Right lobe of liver (tissue), 6 donors: ENCODE measurements around the gene SLC25A14. TPM values are rescaled to one million over a fixed set of nuclear protein-coding genes. Genes with fewer than 3 reads are reported as not detected.
"Not testable (repeated sequence)": the region's sequence is repeated elsewhere in the genome, so short reads cannot be mapped to it uniquely, and the experiment has no call there.

ENCODE experiments used
- ATAC-seq, 4 donors: fragments of 200-7000 bp; cut with Tn5 transposase; one replicate each; pipeline ENCODE4 v1.9.1; 2020; ENCODE audit warnings: mild to moderate bottlenecking in 4 of 4, moderate library complexity in 4 of 4
- DNase-seq, 3 donors: peaks; one replicate each; pipeline ENCODE4 v3.0.0-alpha.2; 2020
- H3K27ac ChIP-seq, 3 donors: fragments of 200-600 bp; one replicate each; pipeline ENCODE4 v1.8.0; 2022
- H3K27me3 ChIP-seq, 2 donors: fragments of 200-600 bp; one replicate each; pipeline ENCODE4 v1.8.0; 2022
- H3K36me3 ChIP-seq, 4 donors: fragments of 200-600 bp; sonication (generic) in 1 of 4; one replicate each; pipeline versions ENCODE4 v1.5.1 to v1.8.0; 2017 to 2022; ENCODE audit warnings: control low read depth in 1 of 4
- H3K4me1 ChIP-seq, 4 donors: fragments of 200-600 bp; sonication (generic) in 1 of 4; one replicate each; pipeline versions ENCODE4 v1.5.1 to v1.8.0; 2017 to 2022; ENCODE audit warnings: control low read depth in 1 of 4
- H3K4me3 ChIP-seq, 3 donors: fragments of 200-600 bp; one replicate each; pipeline ENCODE4 v1.8.0; 2022
- H3K9me3 ChIP-seq, 4 donors: fragments of 200-600 bp; sonication (generic) in 1 of 4; one replicate each; pipeline versions ENCODE4 v1.5.1 to v1.8.0; 2017 to 2022; ENCODE audit warnings: control low read depth in 1 of 4
- CTCF ChIP-seq, 4 donors: fragments of 200-600 bp in 3 of 4; fragments of 450-650 bp in 1 of 4; IDR thresholded peaks; one replicate each; pipeline versions ENCODE4 v1.5.1 to v1.8.0; 2016 to 2022; ENCODE audit warnings: antibody characterized with exemption in 4 of 4, mild to moderate bottlenecking in 2 of 4
- POLR2A ChIP-seq: fragments of 450-650 bp; IDR thresholded peaks from one replicate; pipeline ENCODE4 v1.6.1; 2017; ENCODE audit warnings: antibody characterized with exemption, mild to moderate bottlenecking
- WGBS: methylation state at CpG from one replicate; pipeline ENCODE4 v1.1.6; 2018; ENCODE audit warnings: low coverage, low lambda C conversion rate; ENCODE audit not compliant: insufficient coverage; ENCODE audit errors: missing lambda C conversion rate; 5-methylcytosine and 5-hydroxymethylcytosine counted together
- intact Hi-C, 2 donors: fragments of 100-400 bp; cut with DNase I; formaldehyde crosslinking; loops; one replicate each; pipeline versions ENCODE4 v1.11.2 to v1.14.1; 2022
- total RNA-seq, 6 experiments: library from RNA; depleted of rRNA in 2 of 6; stranded (reverse); fragments of >200 nt in 2 of 6; fragmentation: NEBNext Ultra II Directional in 3 of 6; extraction: Animal tissue kit (Norgen Biotek cat#: 25700) in 3 of 6; gene quantifications; one replicate each; pipeline versions ENCODE4 v1.1.0 to v1.2.4, GENCODE V29; 2016 to 2023
- donor health status: DM: no; HTN: yes; CAD: no.
- donor health status: DM: no; HTN: no; CAD: no.
- donor health status: DM: no; HTN: no; CAD: no.
- donor health status: DM: no; HTN: yes; CAD: no.
- donor health status: DM: no; HTN: yes; CAD: no.

Gene SLC25A14
- total RNA-seq, 6 experiments from 2014 or later, result 3.1 to 9.9 (median 3.7) TPM

GRCh38 chrX:130336531-130336930 lies 3.2 kb upstream of the SLC25A14 start:
- WGBS, result 42% methylated on average over 3 of the region's 4 CpGs

GRCh38 chrX:130338869-130339268 lies 850 bp upstream of the SLC25A14 start:
- H3K36me3 ChIP-seq, H3K9me3 ChIP-seq, intact Hi-C loops, ATAC-seq, H3K27ac ChIP-seq, H3K4me1 ChIP-seq, H3K27me3 ChIP-seq, DNase-seq: not testable (repeated sequence)
- peak overlapping the region in 1 of 3 donors; percentile 62 for H3K4me3 ChIP-seq
- WGBS, result 59% methylated on average over 8 of the region's 8 CpGs

More at GRCh38 chrX:130336531-130336930, 3.2 kb upstream of the SLC25A14 start:
- H3K9me3 ChIP-seq, result no peaks in the 10 kb centered on the region
- TF ChIP-seq CTCF (IDR thresholded peaks at IDR 0.05) (no peak), POLR2A (no peak)
- H3K27ac ChIP-seq, result no peak overlapping the region
- no peak overlapping the region for H3K4me3 ChIP-seq
- no peaks in the 10 kb centered on the region for H3K4me1 ChIP-seq
- ATAC-seq, result no peak
- H3K27me3 ChIP-seq, result peaks cover 0 to 3% of the 10 kb centered on the region in 2 donors
- intact Hi-C loops, result no loop called here
- H3K36me3 ChIP-seq, result no peaks in the 10 kb centered on the region
- no peak for DNase-seq

GRCh38 chrX:130340271-130340670 lies 552 bp downstream of the SLC25A14 start:
- Histone ChIP-seq H3K27me3 (no peaks in the 10 kb centered on the region), H3K27ac (no peak overlapping the region), H3K9me3 (no peaks in the 10 kb centered on the region), H3K4me3 (peak overlapping the region; percentile 52 to 62 (median 60)), H3K4me1 (no peaks in the 10 kb centered on the region), H3K36me3 (no peaks in the 10 kb centered on the region)
- peak in 2 of 4 donors; percentile 7 to 10 for ATAC-seq
- TF ChIP-seq CTCF (IDR thresholded peaks at IDR 0.05), result no peak
- no peak for TF ChIP-seq POLR2A
- 32% methylated on average over 7 of the region's 9 CpGs for WGBS
- intact Hi-C loops, result no loop called here
- DNase-seq, result no peak

DNA sequence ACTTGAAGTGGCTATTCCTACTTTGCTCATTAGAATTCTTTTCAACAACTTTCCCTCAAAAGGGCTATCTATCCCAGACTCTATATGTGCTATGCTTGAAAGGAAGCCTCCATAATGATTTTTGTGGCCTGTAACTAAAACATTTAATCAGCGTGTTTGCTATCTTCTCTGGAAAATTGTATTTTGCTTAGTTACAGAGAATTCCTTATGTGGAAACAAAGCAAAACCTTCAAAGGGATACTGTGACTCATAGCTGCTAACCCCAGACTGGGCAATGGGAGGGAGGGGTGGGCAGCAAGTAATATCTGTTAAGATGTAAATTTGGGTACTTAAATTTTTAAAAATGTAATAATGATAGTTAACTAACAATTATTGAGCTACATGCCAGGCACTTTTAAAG lies 3.7 kb downstream of the SLC25A14 start:
- intact Hi-C loops, result no loop called here
- Histone ChIP-seq H3K36me3 (no peaks in the 10 kb centered on the region), H3K27ac (no peak overlapping the region), H3K4me1 (no peaks in the 10 kb centered on the region), H3K4me3 (no peak overlapping the region), H3K27me3 (no peaks in the 10 kb centered on the region), H3K9me3 (no peaks in the 10 kb centered on the region)
- TF ChIP-seq POLR2A, result no peak
- no peak for TF ChIP-seq CTCF (IDR thresholded peaks at IDR 0.05)
- ATAC-seq (no peak), DNase-seq (no peak)
- WGBS, result 78% methylated on average over 1 of the region's 1 CpG

DNA sequence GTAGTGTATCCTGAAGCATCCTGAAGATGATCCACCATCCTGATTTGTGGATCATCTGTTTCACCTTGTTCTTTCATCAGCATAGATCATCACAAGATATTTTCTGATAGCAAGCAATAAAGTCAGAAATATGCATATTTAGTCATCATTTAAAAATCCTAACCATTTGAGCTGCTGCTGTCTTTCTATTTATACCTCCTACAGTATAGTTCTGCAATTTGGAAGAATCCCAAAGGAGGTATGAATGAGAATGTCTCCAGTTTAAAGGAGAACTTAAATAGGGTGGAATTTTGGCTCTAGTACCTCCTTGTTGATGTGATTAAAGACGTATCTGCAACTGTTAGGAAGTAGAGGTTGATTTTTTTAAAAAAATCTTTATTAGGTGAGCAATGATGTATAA lies 7.6 kb downstream of the SLC25A14 start:
- Histone ChIP-seq H3K4me3 (no peak overlapping the region), H3K36me3 (peaks cover 0 to 3% (median 0%) of the 10 kb centered on the region in 4 donors), H3K27me3 (no peaks in the 10 kb centered on the region), H3K4me1 (no peaks in the 10 kb centered on the region), H3K9me3 (no peaks in the 10 kb centered on the region), H3K27ac (no peak overlapping the region)
- intact Hi-C loops, result no loop called here
- ATAC-seq (no peak), DNase-seq (no peak)
- no peak for TF ChIP-seq CTCF (IDR thresholded peaks at IDR 0.05)
- no peak for TF ChIP-seq POLR2A
- 44% methylated on average over 1 of the region's 1 CpG for WGBS
